C4-2B (cell line): ENCODE measurements around the gene R3HDM2.

Source experiments
- ZFX ChIP-seq: fragments of 450-650 bp; IDR thresholded peaks from 2 replicates; pipeline ENCODE4 v1.6.1; 2017
- TF ChIP-seq, protein P1 (sequence below): fragments of 450-650 bp; conservative IDR thresholded peaks from 2 replicates; pipeline ENCODE4 v1.5.1; 2017; ENCODE audit warnings: mild to moderate bottlenecking

DNA sequence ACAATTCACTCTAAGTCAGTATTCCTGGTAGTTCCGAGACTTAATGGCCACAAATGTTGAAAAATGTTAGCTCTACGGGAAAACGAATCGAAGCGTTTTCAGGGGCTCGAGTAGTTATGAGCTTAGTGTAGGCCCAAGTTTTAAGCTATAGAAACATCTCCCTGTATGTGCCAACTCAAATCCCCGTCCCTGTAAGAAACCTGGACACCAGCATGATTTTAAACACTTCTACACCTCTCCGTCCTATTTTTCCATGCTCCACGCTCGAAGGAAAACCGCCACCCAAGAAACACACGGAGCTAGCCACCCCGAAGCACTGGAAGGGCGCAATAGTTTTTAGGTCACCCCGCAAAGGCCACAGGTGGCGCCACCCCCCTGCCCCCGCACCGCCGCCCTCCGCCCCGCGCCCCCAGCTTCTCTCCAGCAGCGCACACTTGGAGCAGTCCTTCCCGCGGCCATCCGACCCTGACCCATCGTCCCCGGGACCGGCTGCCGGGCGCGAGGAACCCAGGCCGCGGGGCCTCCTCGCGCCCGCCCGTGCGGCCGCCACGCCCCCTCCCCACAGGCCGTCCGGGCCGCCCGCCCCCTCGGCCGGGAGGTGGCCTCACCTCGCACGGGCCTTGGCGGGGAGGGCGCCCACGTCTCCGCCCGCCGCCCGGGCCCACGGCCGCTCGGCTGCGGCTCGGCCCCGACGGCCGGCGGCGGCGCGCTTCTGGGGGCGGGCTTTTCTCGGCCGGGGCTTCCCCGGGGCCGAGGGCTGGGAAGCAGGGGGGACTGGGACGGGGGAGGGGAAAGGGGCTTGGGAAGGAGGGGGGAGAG lies 522 bp downstream of the R3HDM2 start:
- TF ChIP-seq, protein P1, sequence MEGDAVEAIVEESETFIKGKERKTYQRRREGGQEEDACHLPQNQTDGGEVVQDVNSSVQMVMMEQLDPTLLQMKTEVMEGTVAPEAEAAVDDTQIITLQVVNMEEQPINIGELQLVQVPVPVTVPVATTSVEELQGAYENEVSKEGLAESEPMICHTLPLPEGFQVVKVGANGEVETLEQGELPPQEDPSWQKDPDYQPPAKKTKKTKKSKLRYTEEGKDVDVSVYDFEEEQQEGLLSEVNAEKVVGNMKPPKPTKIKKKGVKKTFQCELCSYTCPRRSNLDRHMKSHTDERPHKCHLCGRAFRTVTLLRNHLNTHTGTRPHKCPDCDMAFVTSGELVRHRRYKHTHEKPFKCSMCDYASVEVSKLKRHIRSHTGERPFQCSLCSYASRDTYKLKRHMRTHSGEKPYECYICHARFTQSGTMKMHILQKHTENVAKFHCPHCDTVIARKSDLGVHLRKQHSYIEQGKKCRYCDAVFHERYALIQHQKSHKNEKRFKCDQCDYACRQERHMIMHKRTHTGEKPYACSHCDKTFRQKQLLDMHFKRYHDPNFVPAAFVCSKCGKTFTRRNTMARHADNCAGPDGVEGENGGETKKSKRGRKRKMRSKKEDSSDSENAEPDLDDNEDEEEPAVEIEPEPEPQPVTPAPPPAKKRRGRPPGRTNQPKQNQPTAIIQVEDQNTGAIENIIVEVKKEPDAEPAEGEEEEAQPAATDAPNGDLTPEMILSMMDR: no peak
- peak; percentile 90 for TF ChIP-seq ZFX
